Measurements from ENCODE around the gene ARID3A.

- TF ChIP-seq CTCF (IDR thresholded peaks at IDR 0.05; ENCODE audit: insufficient read depth, low read length, poor library complexity, severe bottlenecking) (no peak), EZH2phosphoT487 (conservative IDR thresholded peaks at IDR 0.05; ENCODE audit: low read length) (no peak)
Observed at GRCh38 chr19:988510-988909, 62.7 kb downstream of the ARID3A start.
